Measurements from ENCODE around the gene SASH1.

Gene SASH1

DNA sequence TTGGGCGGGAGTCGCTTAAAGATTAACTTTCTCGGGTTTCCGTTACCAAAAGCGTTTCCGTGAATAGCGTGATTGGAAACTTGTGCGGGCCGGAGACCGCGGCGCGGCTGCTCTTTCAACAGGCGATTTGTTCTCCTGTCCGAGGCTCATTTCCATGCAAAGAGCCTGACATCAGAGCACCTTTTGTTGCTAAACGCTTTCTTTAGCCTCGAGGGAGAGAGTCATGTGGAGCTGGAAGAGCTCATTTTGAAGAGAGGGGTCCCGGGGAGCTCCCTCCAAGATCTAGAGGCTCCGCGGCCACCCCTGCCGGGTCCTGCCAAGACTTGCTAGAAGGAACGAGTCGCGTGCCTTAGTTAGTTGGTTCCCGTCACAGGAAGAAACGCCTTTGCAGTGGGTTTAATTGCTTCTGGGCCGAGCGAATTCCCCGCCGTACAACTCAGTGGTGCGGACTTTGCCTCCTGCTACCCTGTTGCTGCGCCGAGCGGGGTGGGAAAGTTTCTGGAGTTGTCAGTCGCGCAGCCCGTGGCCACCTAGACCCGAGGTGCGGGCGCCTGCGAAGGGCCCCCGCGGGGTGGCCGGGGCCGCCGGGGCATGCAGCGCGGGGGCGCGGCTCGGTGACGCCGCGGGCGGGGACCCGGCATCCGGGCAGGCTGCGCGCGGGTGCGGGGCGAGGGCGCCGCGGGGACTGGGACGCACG lies at the start of gene SASH1:
SASH1 (plus strand) TSS at position 489 of the 697 bp plus-strand sequence. CDS start 230 bp downstream, outside the sequence.
- peak; percentile 64 for DNase-seq (ENCODE audit: low spot score)

DNA sequence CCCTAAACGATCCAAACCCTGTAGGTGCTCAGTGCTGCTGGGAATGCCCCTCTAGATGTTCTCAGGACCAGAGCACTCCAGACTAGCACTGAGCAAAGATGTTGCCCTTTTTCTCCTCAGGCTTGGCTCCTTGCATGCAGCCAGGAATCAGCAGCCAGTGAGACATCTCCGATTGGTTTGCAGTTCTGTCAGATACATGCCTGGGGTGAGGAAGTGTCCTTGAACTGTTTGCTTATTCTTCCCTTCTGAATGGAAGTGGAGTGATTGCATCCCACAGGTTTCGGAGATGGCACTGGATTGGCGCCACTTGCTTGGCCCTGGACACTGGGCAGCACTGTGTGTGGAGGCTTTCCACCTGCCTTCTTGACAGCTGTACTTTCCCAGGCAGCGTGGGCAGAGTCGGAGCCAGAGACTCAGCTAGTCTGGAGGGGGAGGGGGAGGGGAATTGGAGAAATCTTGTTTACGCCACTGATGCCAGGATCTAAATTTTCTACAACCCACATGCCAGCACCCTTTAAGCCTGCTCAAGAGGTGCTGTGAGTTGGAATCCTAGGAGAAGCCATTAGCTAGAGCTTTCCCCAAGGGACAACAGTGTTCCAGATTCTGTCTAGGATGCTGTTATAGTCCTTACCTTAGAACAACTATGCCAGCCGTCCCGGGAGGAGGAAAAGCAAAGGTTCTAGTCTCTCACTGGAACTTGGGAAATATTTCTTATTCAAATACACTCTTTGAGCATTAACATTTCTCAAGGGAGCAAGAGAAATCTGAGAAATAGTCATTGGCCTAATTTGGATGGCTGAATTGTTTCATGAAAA lies 49.2 kb upstream of the SASH1 start:
- peak; percentile 26 for DNase-seq (ENCODE audit: low spot score)

DNA sequence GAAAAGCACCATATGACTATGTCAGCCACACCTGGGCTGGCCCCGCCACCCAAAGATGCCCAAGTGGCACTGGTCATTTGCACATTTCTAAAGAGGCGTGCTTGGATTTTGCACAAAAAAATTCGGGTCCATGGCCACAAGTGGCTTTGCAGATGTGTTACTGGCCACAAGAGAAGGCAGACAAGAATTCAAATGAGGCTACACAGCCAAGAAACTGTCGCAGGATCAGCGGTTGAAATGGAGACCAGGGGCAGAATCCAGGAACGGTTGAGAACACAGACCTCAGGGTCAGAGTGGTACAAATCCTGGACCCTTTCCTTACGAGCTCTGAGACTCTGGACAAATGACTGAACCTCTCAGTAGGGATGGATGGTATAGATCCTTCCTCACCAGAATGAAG lies 48.6 kb upstream of the SASH1 start:
- no peak for DNase-seq (ENCODE audit: low spot score)

DNA sequence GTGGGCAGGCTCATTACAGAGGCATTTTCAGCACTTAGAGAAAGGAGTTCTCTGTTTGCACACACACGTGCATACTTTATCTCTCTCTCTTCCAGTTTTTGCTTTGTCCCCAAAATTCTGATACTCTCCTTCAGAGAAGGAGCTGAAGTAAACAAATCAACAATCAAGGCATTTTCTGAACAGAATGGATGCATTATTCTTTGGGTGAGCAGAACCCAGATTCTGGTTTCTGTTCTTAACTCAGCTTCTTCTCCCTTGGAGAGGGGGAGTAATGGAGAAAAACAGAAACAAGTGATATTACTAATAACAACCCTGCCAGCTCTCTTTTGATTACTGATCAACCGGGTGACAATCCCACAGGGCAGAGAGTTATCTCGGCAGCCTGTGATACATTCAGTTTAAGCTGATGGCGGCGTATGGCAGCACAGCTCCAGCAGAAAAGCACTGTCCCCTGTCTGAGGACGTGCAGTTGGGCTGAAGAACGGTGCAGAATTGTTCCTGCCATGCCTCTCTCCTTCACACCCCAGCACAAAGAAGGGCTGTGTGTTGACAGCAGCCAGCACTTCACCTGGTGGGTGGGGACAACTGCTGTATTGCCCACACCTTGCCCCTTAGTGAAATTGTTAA lies 47.3 kb upstream of the SASH1 start:
- no peak for DNase-seq (ENCODE audit: low spot score)

DNA sequence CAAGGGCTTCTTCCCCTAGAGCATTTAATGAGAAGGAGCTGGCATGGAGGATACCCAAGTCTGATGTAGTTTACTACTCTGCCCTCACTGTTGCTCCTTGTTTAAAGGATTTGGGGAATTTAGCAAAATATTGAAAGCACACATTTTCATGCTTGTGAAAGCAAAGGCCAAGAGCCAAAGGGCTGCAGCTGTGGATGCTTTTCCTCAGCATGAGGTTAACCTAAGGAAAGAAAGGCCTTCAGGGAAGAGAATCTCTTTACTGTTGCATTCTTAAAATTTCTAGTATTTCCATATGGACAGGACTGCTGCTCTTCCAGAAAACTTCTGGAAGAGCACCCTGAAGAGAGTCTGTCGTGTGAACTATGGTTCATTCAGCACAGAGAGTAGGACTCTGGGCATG lies 45.9 kb upstream of the SASH1 start:
- no peak for DNase-seq (ENCODE audit: low spot score)

DNA sequence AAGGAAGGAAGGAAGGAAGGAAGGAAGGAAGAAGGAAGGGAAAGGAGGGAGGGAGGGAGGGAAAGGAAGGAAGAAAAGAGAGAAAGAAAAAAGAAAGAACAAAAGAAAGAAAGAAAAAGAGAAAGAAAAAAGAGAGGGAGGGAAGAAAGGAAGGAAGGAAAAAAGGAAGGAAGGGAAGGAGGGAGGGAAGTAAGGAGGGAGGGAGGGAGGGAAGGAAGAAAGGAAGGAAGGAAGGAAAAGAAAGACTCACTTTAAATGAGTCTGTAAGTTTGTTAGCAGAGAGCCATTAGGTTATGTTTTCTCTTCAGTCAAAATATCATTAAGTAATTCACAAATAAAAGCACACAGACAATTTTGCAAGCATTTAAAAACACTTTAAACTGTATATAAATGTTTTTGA lies 44.0 kb upstream of the SASH1 start:
- no peak for DNase-seq (ENCODE audit: low spot score)

DNA sequence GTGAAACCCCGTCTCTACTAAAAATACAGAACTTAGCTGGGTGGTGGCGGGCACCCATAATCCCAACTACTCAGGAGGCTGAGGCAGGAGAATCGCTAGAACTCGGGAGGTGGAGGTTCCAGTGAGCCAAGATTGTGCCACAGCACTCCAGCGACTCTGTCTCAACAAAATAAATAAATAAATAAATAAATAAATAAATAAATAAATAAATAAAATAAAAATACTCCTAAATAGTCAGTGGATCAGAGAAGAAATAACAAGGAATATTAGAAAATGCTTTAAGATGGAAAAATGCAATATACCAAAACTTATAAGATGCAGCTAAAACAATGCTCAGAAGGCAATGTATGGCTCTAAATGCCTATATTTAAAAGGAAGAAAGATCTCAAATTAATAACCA lies 39.0 kb upstream of the SASH1 start:
- DNase-seq (ENCODE audit: low spot score), result no peak

DNA sequence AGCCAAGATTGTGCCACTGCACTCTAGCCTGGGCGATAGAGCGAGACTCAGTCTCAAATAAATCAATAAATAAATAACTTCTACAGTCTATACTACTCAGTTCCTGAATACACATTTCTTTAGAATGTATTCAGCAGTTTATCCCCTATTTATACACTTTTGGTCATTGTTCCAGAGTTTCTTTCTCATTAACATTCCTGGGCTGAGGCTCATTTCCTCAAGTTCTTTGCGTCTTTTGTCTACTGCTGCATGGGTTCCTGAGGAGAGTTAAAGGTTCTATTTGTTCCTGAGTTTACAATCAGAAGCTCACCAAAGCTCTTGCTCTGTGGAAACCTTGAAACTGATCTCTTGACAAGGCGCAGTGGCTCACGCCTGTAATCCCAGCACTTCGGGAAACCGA lies 37.7 kb upstream of the SASH1 start:
- peak; percentile 46 for DNase-seq (ENCODE audit: low spot score)

DNA sequence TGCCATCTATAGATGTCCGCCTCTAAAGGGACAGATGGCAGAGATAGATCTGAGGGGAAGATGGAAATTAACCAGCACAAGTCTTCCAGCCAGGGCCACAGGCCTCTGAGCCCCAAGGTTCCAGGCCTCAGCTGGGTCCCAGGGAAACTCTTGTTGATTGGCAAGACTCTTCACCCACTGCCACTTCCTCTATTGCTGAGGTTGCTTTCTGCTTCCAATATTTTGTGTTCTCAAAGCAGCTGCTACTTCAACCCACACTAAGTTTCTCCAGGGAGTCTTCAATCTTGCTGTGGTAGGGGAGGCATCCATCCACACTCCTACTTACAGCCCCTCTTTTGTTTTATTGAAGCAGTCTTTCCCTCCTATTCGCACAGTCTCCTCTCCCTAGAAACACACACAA lies 36.4 kb upstream of the SASH1 start:
- DNase-seq (ENCODE audit: low spot score), result no peak

DNA sequence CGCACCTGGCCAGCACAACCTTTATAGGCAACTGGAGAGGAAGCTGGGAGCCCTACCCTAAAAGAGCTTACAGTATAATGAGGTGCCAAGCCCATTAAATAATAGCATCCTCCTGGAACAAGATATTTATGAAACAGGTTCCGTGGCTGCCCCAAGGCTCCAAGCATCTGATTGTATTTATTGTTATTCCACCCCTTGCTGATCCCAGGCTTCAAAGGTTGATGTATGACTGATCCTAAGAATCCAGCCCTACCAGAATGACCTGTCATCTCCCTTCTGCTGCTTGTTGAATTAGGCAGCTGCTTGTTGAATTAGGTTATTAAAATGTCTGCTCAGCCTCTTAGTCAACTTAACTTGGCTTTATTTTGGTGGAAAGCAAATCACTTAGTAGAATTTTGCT lies 35.2 kb upstream of the SASH1 start:
- DNase-seq (ENCODE audit: low spot score), result no peak

DNA sequence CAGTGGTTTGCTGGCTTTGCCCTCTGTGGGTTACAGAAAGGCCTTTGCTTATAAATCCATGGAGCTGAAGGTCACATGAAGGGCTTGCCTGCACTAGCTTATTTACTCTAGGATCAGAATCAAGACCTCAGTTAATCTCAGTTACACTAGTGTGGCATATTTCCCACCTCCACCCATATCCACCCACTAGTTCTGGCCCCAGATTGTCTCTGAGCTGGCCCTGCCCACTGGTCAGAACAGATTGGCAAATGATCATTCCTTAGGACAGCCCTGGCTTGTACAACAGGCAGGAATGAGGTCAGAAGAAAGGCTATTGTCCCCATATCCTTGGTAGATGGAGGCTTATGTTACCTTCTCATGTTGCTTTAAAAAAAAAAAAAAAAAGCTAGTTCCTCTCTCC lies 33.3 kb upstream of the SASH1 start:
- no peak for DNase-seq (ENCODE audit: low spot score)

DNA sequence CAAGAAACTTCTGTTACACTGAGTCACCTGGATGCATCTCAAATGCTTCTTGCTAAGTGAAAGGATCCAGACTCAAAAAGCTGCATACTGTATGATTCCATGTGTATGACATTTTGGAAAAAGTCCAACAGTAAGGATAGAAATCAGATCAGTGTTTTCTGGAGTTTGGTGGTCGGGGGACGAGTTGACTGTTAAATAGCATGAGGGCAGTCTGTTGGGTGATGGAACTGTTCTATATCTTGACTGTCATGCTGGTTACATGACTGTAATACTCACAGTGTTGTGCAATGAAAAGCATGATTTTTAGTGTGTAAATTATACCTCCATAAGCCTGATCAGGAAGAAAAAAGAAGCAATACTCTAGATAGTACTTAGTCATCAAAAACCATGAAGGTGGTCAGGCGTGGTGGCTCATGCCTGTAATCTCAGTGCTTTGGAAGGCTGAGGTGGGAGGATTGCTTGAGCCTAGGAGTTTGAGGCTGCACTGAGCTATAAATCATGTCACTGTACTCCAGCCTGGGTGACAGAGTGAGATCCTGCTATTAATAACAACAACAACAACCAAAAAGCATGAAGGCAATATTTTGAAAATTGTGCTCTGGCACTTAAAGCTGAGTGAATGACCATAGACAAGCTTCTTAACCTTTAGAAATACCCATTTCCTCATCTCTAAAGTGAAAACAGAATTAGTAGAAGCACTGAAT lies 30.5 kb upstream of the SASH1 start:
- DNase-seq (ENCODE audit: low spot score), result no peak

DNA sequence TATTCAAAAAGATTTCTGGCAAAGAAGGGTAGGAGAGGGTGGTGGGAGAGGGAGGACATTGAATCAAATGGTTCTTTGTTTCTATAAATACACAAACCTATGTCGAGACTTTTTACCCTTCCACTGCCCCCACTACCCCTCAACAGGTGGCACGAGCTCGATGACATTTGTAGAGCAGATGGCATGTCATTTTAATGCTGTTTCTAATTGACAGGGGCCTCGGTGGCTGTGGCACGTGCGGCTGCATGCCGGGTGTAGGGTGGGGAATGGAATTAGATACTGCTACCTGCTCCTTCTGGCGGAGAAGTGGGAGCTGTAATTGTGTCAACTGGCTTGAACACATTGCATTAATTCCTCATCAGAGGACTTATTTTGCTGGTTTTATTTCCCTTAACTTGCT lies 29.1 kb upstream of the SASH1 start:
- DNase-seq (ENCODE audit: low spot score), result no peak

DNA sequence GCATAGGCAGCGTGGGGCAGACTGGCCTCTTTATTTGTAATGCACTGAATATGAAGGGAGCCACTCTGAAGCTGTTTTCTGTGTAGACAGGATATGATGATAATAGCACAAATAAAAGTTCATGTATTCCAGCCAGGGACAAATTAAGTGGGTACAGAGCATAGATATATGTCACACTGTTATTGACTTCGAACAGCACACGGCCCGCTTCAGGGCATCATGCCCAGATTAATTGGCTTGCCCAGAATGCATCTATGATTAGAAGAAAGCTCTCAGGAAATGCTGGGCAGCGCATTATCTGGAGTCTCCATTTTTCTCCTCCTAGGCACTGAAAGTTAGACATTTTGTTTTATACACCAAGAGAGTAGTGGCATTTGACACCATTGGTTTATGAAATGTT lies 26.3 kb upstream of the SASH1 start:
- DNase-seq (ENCODE audit: low spot score), result no peak

DNA sequence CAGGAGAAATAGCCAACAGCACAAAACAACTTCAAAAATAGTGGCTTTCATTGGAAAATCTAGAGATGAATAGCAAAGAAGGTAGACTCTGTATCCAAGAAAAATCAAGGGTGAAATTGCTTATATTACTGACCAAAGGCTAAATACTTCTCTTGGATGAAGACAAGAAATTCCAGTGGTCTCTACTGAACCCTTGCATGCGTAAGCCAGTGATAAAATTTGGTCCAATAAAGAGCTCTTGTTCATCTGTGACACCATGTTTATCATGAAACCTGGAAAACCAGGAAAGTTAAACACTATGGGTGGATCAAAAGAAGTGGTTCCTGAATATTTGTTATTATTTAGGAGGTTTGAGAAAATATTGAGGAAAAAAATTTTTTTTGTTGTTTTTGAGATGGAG lies 25.6 kb upstream of the SASH1 start:
- no peak for DNase-seq (ENCODE audit: low spot score)

DNA sequence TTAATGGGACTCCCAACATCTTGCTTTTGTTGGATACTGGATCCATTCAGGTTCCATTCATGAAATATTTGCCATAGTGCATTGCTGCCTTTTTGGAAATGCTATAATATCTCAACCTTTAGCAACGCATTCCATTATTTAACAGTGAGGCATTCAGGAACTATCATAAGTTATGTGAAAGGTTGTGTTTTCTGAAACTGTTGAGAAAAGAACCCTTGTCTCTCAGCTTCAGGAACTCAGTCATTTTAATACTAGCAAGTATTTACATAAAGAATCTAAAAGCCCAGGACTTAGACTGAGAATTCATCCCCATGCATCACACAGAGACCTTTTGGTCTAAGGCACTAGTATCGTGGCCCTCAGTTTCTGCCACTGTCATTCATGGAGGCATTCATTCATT lies 24.9 kb upstream of the SASH1 start:
- DNase-seq (ENCODE audit: low spot score), result no peak

DNA sequence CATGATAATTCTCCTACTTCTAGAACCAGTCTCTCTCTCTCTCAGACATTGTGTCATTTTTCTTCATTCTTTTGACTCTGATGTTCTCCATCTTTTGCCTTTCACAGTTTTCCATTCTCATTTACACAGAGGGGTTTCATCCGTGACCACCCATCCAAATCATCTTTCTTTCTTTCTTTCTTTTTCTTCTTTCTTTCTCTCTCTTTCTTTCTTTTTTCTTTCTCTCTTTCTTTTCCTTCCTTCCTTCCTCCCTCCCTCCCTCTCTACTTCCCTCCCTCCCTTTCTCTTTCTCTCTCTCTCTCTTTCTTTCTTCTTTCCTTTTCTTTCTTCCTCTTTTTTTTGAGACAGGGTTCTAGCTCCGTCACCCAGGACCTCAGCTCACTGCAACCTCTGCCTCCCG lies 19.9 kb upstream of the SASH1 start:
- no peak for DNase-seq (ENCODE audit: low spot score)

DNA sequence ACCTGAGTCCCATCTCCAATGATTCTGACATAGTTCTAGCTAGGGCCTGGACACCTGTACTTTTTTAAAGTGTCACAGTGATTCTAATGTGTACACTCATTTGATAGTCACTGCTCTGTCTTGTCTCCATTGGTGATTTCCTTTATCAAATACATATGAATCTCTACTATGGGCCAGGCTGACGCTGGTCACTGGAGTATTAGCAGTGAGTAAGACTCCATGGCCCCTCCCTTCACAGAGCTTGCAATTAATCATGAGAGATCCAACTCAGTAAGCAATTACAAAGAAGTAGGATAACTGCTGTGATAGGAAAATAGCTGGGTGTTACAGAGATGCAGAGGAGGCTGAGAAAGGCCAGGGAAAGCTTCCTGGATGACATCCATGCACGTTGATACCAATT lies 19.3 kb upstream of the SASH1 start:
- peak; percentile 51 for DNase-seq (ENCODE audit: low spot score)

DNA sequence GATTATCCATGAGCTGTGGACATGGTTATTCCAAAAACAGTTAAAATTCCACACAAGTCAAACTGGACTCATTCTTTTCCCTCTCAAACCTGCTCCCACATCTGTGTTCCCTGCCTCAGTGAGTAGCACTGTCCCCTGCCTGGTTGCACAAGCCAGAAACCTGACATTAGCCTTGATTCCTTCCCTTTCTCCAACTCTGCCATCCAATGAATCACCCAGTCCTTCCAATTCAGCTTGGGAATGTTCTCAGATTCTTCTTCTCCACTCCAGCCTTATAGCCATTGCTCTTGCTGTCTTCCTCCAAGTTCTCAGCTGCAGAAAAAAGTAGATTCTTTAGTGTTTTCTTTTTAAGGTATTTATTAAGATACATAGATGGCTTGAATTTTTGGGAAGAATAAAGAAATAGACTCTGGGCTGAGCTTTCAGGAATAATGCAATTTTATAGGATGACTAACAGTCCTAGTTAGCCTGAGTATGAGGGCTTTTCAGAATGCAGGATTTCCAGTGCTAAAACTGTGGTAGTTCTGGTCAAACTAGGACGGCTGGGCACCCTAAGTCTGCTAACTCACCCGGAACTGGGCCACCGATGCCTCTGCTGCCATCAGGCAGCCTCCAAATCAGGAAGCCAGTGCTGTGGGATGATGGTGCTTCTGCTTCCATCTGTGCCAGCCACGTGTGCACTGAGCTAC lies 18.2 kb upstream of the SASH1 start:
- DNase-seq (ENCODE audit: low spot score), result peak; percentile 37

DNA sequence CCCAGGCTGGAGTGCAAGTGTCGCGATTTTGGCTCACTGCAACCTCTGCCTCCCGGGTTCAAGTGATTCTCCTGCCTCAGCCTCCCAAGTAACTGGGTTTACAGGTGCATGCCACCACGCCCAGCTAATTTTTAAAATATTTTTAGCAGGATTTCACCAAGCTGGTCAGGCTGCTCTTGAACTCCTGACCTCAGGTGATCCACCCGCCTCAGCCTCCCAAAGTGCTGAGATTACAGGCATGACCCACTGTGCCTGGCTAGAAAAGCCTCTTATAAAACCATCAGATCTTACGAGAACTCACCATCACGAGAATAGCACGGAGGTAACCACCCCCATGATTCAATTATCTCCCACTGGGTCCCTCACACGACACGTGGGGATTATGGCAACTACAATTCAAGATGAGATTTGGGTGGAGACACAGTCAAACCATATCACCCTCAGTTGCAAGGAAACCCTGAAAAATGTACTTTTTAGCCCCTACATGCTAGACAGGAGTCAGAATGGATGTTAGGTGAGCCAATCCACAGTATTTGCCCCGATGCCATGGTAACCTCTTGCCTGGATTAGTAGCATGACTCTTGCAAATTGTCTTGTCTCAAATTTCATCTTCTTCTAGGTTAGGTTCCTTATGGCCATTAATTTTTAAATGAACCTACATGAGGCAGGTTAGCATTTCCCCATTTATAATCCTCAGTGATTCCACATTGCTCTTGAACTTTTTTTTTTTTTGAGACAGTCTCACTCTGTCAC lies 17.1 kb upstream of the SASH1 start:
- DNase-seq (ENCODE audit: low spot score), result no peak

DNA sequence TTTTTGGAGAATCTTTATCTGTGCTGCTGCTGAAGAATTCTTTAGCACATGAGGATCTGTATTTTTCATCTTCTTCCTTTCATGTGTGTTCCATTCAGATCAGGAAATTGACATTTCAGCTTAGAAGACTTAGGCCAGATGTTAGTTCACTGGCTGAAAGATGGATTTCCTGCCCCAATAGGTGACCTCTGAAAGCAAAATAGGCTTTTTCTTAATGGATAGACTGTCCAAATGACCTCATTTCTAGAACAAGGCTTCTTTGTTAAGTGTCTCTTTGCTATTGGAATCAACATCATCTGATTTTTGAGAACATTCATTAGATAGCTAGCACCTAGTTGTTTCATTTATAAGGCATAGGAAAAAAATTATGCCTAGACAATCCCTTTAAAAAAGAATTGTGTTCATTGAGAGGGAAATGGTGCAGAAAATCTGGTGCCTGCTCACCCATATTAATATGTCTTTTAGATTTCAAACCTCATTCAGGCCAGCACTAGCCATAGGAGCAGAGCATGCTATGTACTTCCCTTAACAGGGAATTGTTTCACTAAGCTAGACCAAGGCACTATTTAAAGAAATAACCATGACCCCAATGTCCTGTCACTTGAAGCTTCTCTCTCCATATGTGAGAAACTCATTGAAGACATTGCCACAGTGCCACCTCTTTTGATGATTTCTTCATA lies 13.6 kb upstream of the SASH1 start:
- DNase-seq (ENCODE audit: low spot score), result no peak

Measured in hepatic stellate cell (primary cell).